CD4-positive, CD25-positive, alpha-beta regulatory T cell (primary cell): Measurements from ENCODE around the gene RAE1. TPM values are rescaled to one million over a fixed set of nuclear protein-coding genes. Genes with fewer than 3 reads are reported as not detected.
A peak's percentile ranks its signal among the peaks of the same experiment; 100 is the strongest.

Experiments used
- ATAC-seq, 2 donors: fragments of 150-1000 bp; cut with Tn5 transposase; one replicate each; pipeline ENCODE4 v1.10.0; 2021; ENCODE audit warnings: low read depth in 2 of 2, moderate number of reproducible peaks in 2 of 2, moderate library complexity in 1 of 2
- DNase-seq, 3 donors: peaks; one replicate each; pipeline versions ENCODE4 v3.0.0 to v3.0.0-alpha.2; 2012 to 2022; ENCODE audit warnings: mixed read lengths in 1 of 3
- H3K27ac ChIP-seq: one replicate; pipeline ENCODE4 v1.7.0; 2013; ENCODE audit warnings: mild to moderate bottlenecking, low read length; ENCODE audit not compliant: insufficient read depth, poor library complexity, severe bottlenecking
- H3K27me3 ChIP-seq: one replicate; pipeline ENCODE4 v1.7.0; 2013; ENCODE audit warnings: low read length; ENCODE audit not compliant: control insufficient read depth, insufficient read depth
- H3K36me3 ChIP-seq: one replicate; pipeline ENCODE4 v1.7.0; 2013; ENCODE audit warnings: mild to moderate bottlenecking, low read length, moderate library complexity; ENCODE audit not compliant: control insufficient read depth, insufficient read depth
- H3K4me1 ChIP-seq: 2 replicates; pipeline ENCODE4 v1.7.0; 2013; ENCODE audit warnings: mild to moderate bottlenecking, low read length; ENCODE audit not compliant: insufficient read depth, control insufficient read depth, poor library complexity, severe bottlenecking
- H3K4me3 ChIP-seq: one replicate; pipeline ENCODE4 v1.7.0; 2013; ENCODE audit warnings: low read depth, mild to moderate bottlenecking, low read length, moderate library complexity
- H3K9me3 ChIP-seq, 2 experiments: 1 replicate in 1 of 2; 2 replicates in 1 of 2; pipeline ENCODE4 v1.7.0; 2013; ENCODE audit warnings: low read length in 2 of 2, mild to moderate bottlenecking in 1 of 2, moderate library complexity in 1 of 2; ENCODE audit not compliant: control insufficient read depth in 2 of 2
- H3K27ac Mint-ChIP-seq, 3 donors: one replicate each; pipeline ENCODE4 v1.8.0; 2020 to 2022; ENCODE audit warnings: mild to moderate bottlenecking in 3 of 3, mixed read lengths in 3 of 3, moderate library complexity in 2 of 3
- H3K27me3 Mint-ChIP-seq: one replicate; pipeline ENCODE4 v1.8.0; 2022; ENCODE audit warnings: mild to moderate bottlenecking, mixed read lengths
- H3K36me3 Mint-ChIP-seq: one replicate; pipeline ENCODE4 v1.8.0; 2020; ENCODE audit warnings: mixed read lengths
- H3K4me1 Mint-ChIP-seq, 4 donors: one replicate each; pipeline ENCODE4 v1.8.0; 2020 to 2022; ENCODE audit warnings: mixed read lengths in 4 of 4, mild to moderate bottlenecking in 1 of 4
- H3K4me3 Mint-ChIP-seq, 4 donors: one replicate each; pipeline ENCODE4 v1.8.0; 2020 to 2022; ENCODE audit warnings: mild to moderate bottlenecking in 4 of 4, mixed read lengths in 4 of 4, moderate library complexity in 3 of 4
- H3K9me3 Mint-ChIP-seq, 7 donors: one replicate each; pipeline ENCODE4 v1.8.0; 2020 to 2022; ENCODE audit warnings: mixed read lengths in 7 of 7, mild to moderate bottlenecking in 3 of 7, moderate library complexity in 2 of 7
- polyA plus RNA-seq, 4 donors: library from polyadenylated mRNA; unstranded; fragments of 300-500 nt; fragmentation: Illumina TruSeq; gene quantifications; one replicate each; pipeline ENCODE4 v1.2.3, GENCODE V29; 2021
- total RNA-seq: library from RNA; stranded (reverse); gene quantifications from one replicate; pipeline ENCODE4 v1.2.3, GENCODE V29; 2022

Gene RAE1
- total and polyA plus RNA-seq, 5 donors from 2014 or later: 33.0 to 52.1 (median 36.5) TPM

DNA sequence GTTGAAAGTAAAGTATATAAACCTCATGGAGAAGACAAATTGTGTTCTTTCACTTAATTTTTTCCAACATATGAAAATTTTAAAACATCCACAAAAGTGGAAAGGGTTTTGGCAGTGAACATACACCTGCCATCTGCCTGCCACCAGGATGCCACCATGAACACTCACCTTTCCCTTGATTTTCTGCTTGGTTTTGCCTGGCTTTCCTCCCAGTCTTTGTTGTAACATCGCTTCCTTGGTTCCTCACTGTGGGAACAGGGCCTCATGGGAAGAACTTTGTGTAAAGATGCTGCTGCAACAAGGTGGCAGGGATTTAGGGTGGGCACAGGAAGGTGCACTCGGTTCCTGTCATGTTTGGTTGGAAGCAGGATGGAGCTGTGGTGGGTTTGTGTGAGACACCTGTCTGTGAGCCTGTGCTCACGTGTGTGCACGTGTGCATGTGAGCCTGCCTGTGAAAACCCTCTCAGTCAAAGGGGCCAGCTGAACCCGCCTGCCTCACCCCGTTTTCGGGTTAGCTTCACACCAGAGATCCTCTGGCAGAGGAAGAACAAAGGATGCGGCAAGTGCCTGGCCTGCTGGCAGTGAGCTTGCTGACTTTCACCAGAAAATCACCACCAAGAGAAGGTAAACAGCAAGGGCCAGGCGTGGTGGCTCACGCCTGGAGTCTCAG, 29.2 kb downstream of the RAE1 start:
- Histone ChIP-seq H3K27me3 (no peaks in the 10 kb centered on the region), H3K9me3 (no peaks in the 10 kb centered on the region), H3K4me3 (no peak overlapping the region), H3K36me3 (peaks cover 48% of the 10 kb centered on the region), H3K27ac (no peak overlapping the region), H3K4me1 (peaks cover 13% of the 10 kb centered on the region)
- Mint-ChIP-seq H3K27ac (peak overlapping the region in 2 of 3 donors; percentile 34 to 76), H3K36me3 (peaks cover 43% of the 10 kb centered on the region), H3K27me3 (no peaks in the 10 kb centered on the region), H3K4me1 (peaks cover 5 to 44% (median 21%) of the 10 kb centered on the region in 4 donors), H3K4me3 (peak overlapping the region in 1 of 4 donors; percentile 2), H3K9me3 (no peaks in the 10 kb centered on the region)
- no peak for ATAC-seq
- DNase-seq: no peak

DNA sequence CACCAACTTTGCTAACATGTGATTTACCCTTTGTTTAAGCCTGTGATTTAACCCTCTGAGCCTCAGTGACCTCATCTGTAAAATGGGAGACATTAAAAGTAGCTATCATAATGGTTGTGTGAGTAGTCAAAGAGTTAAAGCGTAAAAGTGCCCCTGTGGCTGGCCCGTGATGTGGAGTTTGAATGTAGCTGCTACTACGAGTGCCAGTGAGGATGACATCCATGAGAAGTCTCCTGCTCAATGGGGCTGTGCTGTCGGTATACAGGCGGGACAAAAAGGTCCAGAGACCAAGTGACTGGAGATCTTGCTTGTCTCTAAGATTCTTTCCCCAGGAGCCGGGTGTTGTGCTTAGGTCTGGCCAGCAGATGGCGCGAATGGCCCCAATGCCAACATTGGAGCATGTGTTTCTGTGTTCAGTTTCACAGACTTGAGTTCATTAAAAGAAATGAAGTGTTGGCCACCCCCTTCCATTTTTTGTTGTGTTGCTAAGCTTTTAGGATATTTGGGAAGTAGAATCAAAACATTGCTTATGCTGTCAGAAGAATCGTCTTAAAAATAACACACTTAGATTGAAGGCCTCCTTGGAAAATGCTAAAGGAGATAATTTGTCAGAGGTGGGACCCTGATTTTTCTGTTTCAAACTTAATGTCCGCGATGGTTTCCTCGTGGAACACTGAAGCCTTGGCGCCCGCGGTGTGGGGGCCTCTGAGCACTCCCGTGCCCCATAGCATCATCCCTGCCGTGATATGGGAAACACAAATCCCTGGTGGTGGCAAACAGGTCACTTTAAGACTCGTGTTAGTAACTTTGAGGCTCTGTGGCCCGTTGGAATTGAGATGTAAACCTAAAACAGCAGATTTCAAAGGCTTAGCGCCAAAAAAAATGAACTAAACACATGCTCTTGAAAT, 30.8 kb downstream of the RAE1 start:
- no peaks in the 10 kb centered on the region for H3K27me3 ChIP-seq
- Mint-ChIP-seq H3K4me3 (peak overlapping the region; percentile 36 to 84 (median 49)), H3K9me3 (no peaks in the 10 kb centered on the region), H3K27ac (peak overlapping the region; percentile 39 to 91 (median 86)), H3K27me3 (no peaks in the 10 kb centered on the region), H3K4me1 (peaks cover 5 to 37% (median 21%) of the 10 kb centered on the region in 4 donors), H3K36me3 (peaks cover 28% of the 10 kb centered on the region)
- ATAC-seq (peak; percentile 77 to 78), DNase-seq (peak; percentile 73 to 87 (median 83))
- no peak overlapping the region for H3K4me3 ChIP-seq
- H3K27ac ChIP-seq: no peak overlapping the region
- peaks cover 13% of the 10 kb centered on the region for H3K4me1 ChIP-seq
- H3K36me3 ChIP-seq: peaks cover 33% of the 10 kb centered on the region
- H3K9me3 ChIP-seq: no peaks in the 10 kb centered on the region

DNA sequence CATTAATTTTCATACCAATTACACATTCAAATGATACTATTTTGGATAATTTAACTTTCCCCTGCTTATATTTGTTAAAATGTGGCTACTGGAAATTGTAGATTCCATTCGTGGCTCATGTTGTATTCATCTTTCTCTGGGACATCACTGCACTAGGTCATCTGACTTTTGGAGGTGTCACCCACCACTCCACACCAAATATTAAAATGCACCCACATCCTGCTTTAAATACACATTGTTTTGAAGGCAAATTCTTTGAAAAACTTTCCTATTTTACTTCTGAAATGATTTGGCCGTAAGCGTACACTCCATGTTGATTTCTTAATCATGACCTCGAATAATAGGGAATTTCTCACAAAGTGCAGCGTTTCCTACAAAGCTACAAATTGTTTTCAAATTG, 31.5 kb downstream of the RAE1 start:
- peaks cover 22% of the 10 kb centered on the region for H3K36me3 Mint-ChIP-seq
- no peaks in the 10 kb centered on the region for H3K27me3 ChIP-seq
- H3K4me3 Mint-ChIP-seq: peak overlapping the region; percentile 6 to 70 (median 47)

DNA sequence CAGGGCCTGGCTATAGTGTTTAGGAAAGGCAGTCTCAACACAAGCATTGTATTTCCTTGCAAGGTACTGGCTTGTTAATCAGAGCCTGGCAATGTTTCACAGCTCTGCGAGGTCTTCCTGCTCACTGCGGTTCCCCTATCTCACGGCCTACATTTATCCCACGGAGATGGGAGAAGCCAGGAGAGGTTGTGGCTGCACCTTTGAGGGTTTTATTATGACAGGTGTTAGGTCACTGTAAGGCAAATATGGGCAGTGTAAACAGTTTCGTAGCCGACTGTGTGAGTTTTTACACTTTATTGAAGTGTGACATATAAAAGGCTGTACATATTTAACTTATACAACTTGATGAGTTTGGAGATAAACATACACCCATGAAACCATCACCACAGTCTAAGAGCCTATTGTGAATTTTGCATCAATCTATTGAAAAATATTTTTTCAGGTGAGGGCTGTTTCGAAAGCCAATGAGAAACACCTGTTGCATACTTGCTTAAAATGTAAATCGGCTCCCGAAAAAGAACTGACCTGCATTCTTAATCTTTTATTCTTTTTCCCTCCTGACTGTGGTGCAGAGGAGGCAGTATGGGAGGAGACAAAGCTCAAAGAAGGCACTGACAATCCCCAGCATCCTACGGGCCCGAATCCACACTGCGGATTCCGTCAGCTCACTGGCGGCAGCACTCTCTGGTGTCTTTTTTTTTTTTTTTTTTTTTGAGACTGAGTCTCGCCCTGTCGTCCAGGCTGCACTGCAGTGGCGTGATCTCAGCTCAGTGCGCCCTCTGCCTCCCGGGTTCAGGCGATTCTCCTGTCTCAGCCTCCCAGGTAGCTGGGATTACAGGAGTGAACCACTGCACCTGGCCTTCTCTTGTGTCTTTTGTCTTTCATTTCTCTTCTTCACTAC, 32.6 kb downstream of the RAE1 start:
- no peak overlapping the region for H3K4me3 ChIP-seq
- no peaks in the 10 kb centered on the region for H3K27me3 Mint-ChIP-seq
- peaks cover 5 to 36% (median 23%) of the 10 kb centered on the region in 4 donors for H3K4me1 Mint-ChIP-seq
- H3K4me3 Mint-ChIP-seq: peak overlapping the region in 2 of 4 donors; percentile 8 to 47
- H3K27me3 ChIP-seq: no peaks in the 10 kb centered on the region
- H3K36me3 ChIP-seq: peaks cover 15% of the 10 kb centered on the region
- peak overlapping the region; percentile 31 to 91 (median 64) for H3K27ac Mint-ChIP-seq
- H3K9me3 ChIP-seq: no peaks in the 10 kb centered on the region
- ATAC-seq: no peak
- DNase-seq: no peak
- no peaks in the 10 kb centered on the region for H3K9me3 Mint-ChIP-seq
- peaks cover 14% of the 10 kb centered on the region for H3K4me1 ChIP-seq
- peaks cover 12% of the 10 kb centered on the region for H3K36me3 Mint-ChIP-seq
- no peak overlapping the region for H3K27ac ChIP-seq

More for the DNA sequence above, 31.5 kb downstream of the RAE1 start:
- Histone ChIP-seq H3K36me3 (peaks cover 26% of the 10 kb centered on the region), H3K27ac (no peak overlapping the region), H3K4me1 (peaks cover 13% of the 10 kb centered on the region), H3K4me3 (no peak overlapping the region), H3K9me3 (no peaks in the 10 kb centered on the region)
- no peaks in the 10 kb centered on the region for H3K27me3 Mint-ChIP-seq
- DNase-seq (peak in 1 of 3 donors; percentile 59), ATAC-seq (no peak)
- H3K9me3 Mint-ChIP-seq: no peaks in the 10 kb centered on the region
- peaks cover 5 to 34% (median 21%) of the 10 kb centered on the region in 4 donors for H3K4me1 Mint-ChIP-seq
- H3K27ac Mint-ChIP-seq: peak overlapping the region; percentile 39 to 91 (median 66)

DNA sequence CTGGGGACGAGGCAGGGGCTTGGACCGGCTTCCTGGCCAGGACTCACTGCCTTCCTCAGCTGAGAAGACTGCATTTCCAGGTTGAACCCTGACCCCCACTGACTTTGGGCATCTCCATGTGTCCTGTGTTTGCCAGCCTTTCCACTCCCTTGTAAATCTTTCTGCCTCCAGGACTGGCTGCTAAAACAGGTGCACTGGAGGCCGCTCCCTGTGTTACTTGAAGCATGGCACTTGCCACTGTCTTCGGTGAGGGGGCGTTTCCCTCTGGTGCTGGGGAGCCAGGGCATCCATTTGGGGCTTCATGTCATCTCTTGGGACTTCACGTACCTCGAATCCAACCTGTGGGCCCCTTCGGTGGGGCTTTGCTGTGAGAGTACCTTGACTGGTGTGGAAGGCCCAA, 33.4 kb downstream of the RAE1 start:
- Mint-ChIP-seq H3K4me3 (peak overlapping the region in 1 of 4 donors; percentile 60), H3K4me1 (peaks cover 5 to 39% (median 25%) of the 10 kb centered on the region in 4 donors), H3K9me3 (peaks cover 0 to under 1% (median 0%) of the 10 kb centered on the region in 7 donors), H3K27ac (peak overlapping the region in 2 of 3 donors; percentile 38 to 76), H3K27me3 (no peaks in the 10 kb centered on the region), H3K36me3 (peaks cover 12% of the 10 kb centered on the region)
- Histone ChIP-seq H3K9me3 (no peaks in the 10 kb centered on the region), H3K4me1 (peaks cover 22% of the 10 kb centered on the region), H3K27me3 (no peaks in the 10 kb centered on the region), H3K27ac (no peak overlapping the region), H3K36me3 (peaks cover 11% of the 10 kb centered on the region), H3K4me3 (no peak overlapping the region)
- ATAC-seq (no peak), DNase-seq (no peak)

DNA sequence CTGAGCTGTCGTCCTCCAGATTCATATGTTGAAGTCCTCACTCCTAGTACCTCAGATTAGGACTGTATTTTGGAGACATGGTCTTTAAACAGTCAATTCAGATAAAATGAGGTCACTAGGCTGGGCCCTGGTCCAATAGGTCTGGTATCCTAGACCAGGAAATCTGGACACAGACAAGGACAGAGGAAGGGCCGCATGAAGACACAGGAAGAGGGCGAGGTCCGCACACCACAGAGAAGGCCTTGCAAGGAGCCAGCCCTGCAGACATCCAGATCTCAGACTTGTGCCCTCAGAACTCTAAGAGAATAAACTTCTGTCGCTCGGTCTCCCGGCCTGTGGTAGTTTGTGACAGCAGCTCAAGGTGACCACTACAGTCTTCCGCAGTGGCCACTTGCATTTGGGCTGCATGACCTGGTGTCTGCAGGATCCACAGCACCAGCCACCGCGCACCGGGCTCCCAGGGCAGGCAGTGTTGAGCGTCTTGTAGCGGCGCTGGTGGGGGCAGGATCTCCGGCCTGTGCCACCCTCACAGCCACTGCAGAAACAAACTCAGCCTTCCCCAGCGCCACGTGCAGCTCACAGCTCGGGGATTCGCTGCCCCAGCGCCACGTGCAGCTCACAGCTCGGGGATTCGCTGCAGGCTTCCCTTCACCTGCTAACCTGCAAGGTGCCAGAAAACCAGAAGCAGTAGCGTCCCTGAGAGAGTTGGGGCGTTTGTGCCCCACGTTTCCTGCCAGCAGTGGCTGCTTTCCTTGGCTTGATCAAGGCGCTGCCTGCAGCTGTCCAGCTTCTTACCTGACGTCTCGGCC, 34.1 kb downstream of the RAE1 start:
- peaks cover 0 to 2% (median 0%) of the 10 kb centered on the region in 7 donors for H3K9me3 Mint-ChIP-seq
- no peak overlapping the region for H3K4me3 ChIP-seq
- H3K4me1 Mint-ChIP-seq: peaks cover 5 to 38% (median 26%) of the 10 kb centered on the region in 4 donors
- no peaks in the 10 kb centered on the region for H3K9me3 ChIP-seq
- DNase-seq (no peak), ATAC-seq (no peak)
- no peaks in the 10 kb centered on the region for H3K27me3 Mint-ChIP-seq
- H3K36me3 ChIP-seq: peaks cover 6% of the 10 kb centered on the region
- H3K27me3 ChIP-seq: no peaks in the 10 kb centered on the region
- H3K27ac ChIP-seq: no peak overlapping the region
- H3K4me1 ChIP-seq: peaks cover 29% of the 10 kb centered on the region
- peaks cover 9% of the 10 kb centered on the region for H3K36me3 Mint-ChIP-seq
- peak overlapping the region in 1 of 4 donors; percentile 60 for H3K4me3 Mint-ChIP-seq
- H3K27ac Mint-ChIP-seq: peak overlapping the region in 1 of 3 donors; percentile 38
